ENCODE data around the gene CNNM1. TPM values are rescaled to one million over a fixed set of nuclear protein-coding genes. Genes with fewer than 3 reads are reported as not detected.

CNNM1 gene
- polyA plus RNA-seq, 2 of the 4 experiments (the other 2 are of a cell fraction): 14.2 to 17.5 TPM

DNA sequence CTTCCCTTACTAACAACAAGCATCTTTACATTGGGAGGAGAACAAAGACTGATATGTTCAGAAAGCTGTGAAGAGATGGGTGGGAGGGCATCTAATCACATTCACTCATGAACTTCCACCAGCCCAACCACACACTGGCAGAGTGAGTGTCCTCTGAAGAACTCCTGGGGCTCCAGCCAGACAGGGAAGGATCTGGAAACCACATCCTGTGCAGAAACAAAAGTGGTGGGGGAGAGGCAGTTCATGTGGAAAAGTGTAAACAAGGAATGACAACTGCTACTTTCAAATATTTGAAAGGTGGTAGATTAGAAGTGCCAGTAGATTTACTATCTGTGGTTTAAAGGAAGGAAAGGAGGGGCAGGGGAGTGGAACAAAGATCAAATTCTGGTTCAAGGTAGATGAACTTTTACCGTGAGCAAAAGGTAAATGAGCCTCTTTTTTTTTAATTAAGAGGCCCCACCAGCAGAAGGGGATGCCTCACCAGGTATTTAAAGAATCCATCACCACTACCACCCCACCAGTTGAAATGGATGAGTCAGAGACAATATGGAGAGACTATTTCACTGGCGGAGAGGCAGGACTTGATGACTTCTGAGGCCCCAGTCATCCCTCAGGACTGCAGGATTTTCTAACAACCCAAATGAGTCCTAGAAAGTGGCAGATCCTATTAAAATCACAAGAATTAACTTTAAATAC is 66.7 kb downstream of the CNNM1 start:
- H3K4me3 ChIP-seq: no peak overlapping the region
- WGBS (ENCODE audit: missing lambda C conversion rate): 88% methylated on average over 2 of the region's 2 CpGs
- H3K4me2 ChIP-seq: no peak overlapping the region
- CTCF ChIA-PET: no interaction called here
- FAIRE-seq: no peak
- no peaks in the 10 kb centered on the region for H3K9me3 ChIP-seq
- POLR2A ChIA-PET: no interaction called here
- ATAC-seq: no peak
- peaks cover 5% of the 10 kb centered on the region; the same call in 1 of the 3 replicates for H3K4me1 ChIP-seq
- H3K27ac ChIP-seq: no peak overlapping the region
- no peak for DNase-seq (ENCODE audit: low read depth in 1 of 2, low spot score in 1 of 2)
- no peak for TF ChIP-seq FOSL2 (IDR thresholded peaks at IDR 0.05)
- 0 out of 2 replicates have a peak, but pooled peaks have one; percentile 24 for TF ChIP-seq FOSL2 (CRISPR knock-in tag; IDR thresholded peaks at IDR 0.05)
- no peak for TF ChIP-seq MYC (IDR thresholded peaks at IDR 0.05; ENCODE audit: borderline replicate concordance, low read length)

DNA sequence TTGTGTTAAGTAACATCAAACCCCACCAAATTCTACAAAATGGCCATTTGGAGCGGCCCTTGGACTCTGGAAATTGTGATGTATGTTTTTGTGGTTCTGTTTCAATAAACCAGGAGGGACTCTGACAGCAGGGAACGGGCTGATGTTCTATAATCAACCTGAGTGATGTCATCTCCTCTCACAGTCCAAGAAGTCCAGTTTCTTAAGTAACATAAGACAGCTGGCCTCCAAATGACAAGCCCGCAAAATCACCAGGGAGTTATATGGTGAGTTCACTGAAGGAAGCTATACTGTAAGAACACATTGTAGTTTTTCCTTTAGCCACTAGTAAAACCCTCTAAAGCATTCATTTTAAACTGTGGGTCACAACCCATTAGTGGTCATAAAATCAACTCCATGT is 67.3 kb downstream of the CNNM1 start:
- CTCF ChIA-PET: no interaction called here
- DNase-seq (ENCODE audit: low read depth in 1 of 2, low spot score in 1 of 2): no peak
- 96% methylated on average over 3 of the region's 3 CpGs for WGBS (ENCODE audit: missing lambda C conversion rate)
- no peak for FAIRE-seq
- H3K4me2 ChIP-seq: no peak overlapping the region
- H3K9me3 ChIP-seq: no peaks in the 10 kb centered on the region
- H3K27ac ChIP-seq: no peak overlapping the region
- H3K4me3 ChIP-seq: no peak overlapping the region
- ATAC-seq: no peak
- POLR2A ChIA-PET: no interaction called here
- peaks cover 5% of the 10 kb centered on the region; the same call in 1 of the 3 replicates for H3K4me1 ChIP-seq
- no peak for TF ChIP-seq NR3C1 (IDR thresholded peaks at IDR 0.05)
- no peak for TF ChIP-seq MYC (IDR thresholded peaks at IDR 0.05; ENCODE audit: borderline replicate concordance, low read length)
- TF ChIP-seq BHLHE40 (IDR thresholded peaks at IDR 0.05; ENCODE audit: low read depth, low read length): no peak
- TF ChIP-seq MAFK (IDR thresholded peaks at IDR 0.05; ENCODE audit: partially characterized antibody): no peak
- TF ChIP-seq GATA3 (IDR thresholded peaks at IDR 0.05; ENCODE audit: borderline replicate concordance): no peak
- TF ChIP-seq MAX (IDR thresholded peaks at IDR 0.05): no peak
- TF ChIP-seq POLR2AphosphoS2 (conservative IDR thresholded peaks at IDR 0.05; ENCODE audit: low read length): no peak
- TF ChIP-seq KDM5A (IDR thresholded peaks at IDR 0.05): no peak
- no peak for TF ChIP-seq RFX5 (IDR thresholded peaks at IDR 0.05)
- no peak for TF ChIP-seq MAZ (IDR thresholded peaks at IDR 0.05; ENCODE audit: borderline replicate concordance, low read depth, low read length)
- TF ChIP-seq EHF (CRISPR knock-in tag; IDR thresholded peaks at IDR 0.05): no peak
- TF ChIP-seq NFE2L2 (conservative IDR thresholded peaks at IDR 0.05; ENCODE audit: low read length): no peak
- TF ChIP-seq ZC3H11A (IDR thresholded peaks at IDR 0.05): no peak
- TF ChIP-seq ELK1 (IDR thresholded peaks at IDR 0.05; ENCODE audit: low read depth, low read length): no peak
- no peak for TF ChIP-seq SMC3 (IDR thresholded peaks at IDR 0.05)
- no peak for TF ChIP-seq HEYL (CRISPR knock-in tag; IDR thresholded peaks at IDR 0.05)
- no peak for TF ChIP-seq CEBPB (IDR thresholded peaks at IDR 0.05)
- TF ChIP-seq JUNB (IDR thresholded peaks at IDR 0.05): no peak

- CTCF ChIA-PET: no interaction called here
- no peak for TF ChIP-seq ESRRA (IDR thresholded peaks at IDR 0.05; ENCODE audit: borderline replicate concordance, low read length)
- no peak for TF ChIP-seq MYC (IDR thresholded peaks at IDR 0.05; ENCODE audit: borderline replicate concordance, low read length)
- TF ChIP-seq, protein P1, sequence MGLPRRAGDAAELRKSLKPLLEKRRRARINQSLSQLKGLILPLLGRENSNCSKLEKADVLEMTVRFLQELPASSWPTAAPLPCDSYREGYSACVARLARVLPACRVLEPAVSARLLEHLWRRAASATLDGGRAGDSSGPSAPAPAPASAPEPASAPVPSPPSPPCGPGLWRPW (IDR thresholded peaks at IDR 0.05): no peak
- no peak for TF ChIP-seq ZNF302 (CRISPR knock-in tag; IDR thresholded peaks at IDR 0.05)
- no peak for TF ChIP-seq MAX (IDR thresholded peaks at IDR 0.05)
- TF ChIP-seq ATOH8 (CRISPR knock-in tag; IDR thresholded peaks at IDR 0.05; ENCODE audit: low read depth): no peak
Observed at GRCh38 chr10:99399664-99400063, 70.5 kb downstream of the CNNM1 start.

More at GRCh38 chr10:99399664-99400063, 70.5 kb downstream of the CNNM1 start:
- H3K4me2 ChIP-seq: no peak overlapping the region
- FAIRE-seq: no peak
- H3K4me3 ChIP-seq: no peak overlapping the region
- POLR2A ChIA-PET: no interaction called here
- no peak for DNase-seq (ENCODE audit: low read depth in 1 of 2, low spot score in 1 of 2)
- ATAC-seq: no peak
- WGBS (ENCODE audit: missing lambda C conversion rate): 95% methylated on average over 3 of the region's 3 CpGs
- no peak overlapping the region for H3K27ac ChIP-seq
- H3K4me1 ChIP-seq: no peaks in the 10 kb centered on the region
- H3K9me3 ChIP-seq: no peaks in the 10 kb centered on the region

Measured in A549 (cell line).